GM12878 (cell line): ENCODE measurements around the gene SPRR2G. TPM values are rescaled to one million over a fixed set of nuclear protein-coding genes. Genes with fewer than 3 reads are reported as not detected.
"Not testable (repeated sequence)": the region's sequence is repeated elsewhere in the genome, so short reads cannot be mapped to it uniquely, and the experiment has no call there.

Source experiments
- ATAC-seq: fragments of 200-7000 bp; cut with Tn5 transposase; 3 replicates; pipeline ENCODE4 v1.9.1; 2020; ENCODE audit warnings: mild to moderate bottlenecking, moderate library complexity
- BruUV-seq: library from RNA; stranded (reverse); fragments of 400-500 nt; replicated peaks from 2 replicates; lab custom pipeline; 2021; lab: Mats Ljungman, UMichigan
- CTCF ChIA-PET: fragments of 300-600 bp; sonication (Branson Sonifier 250); formaldehyde crosslinking; extraction: SDS; loops from one replicate; lab custom pipeline; 2021; ENCODE audit warnings: inconsistent platforms; lab: Yijun Ruan, JAX
- POLR2A ChIA-PET: fragments of 350-600 bp; formaldehyde crosslinking; extraction: SDS; loops from one replicate; lab custom pipeline; 2021; ENCODE audit warnings: inconsistent platforms; lab: Charles Lee
- RAD21 ChIA-PET: fragments of 300-600 bp; sonication (Branson Sonifier 250); formaldehyde crosslinking; loops from one replicate; lab custom pipeline; 2023; ENCODE audit warnings: antibody characterized with exemption; ENCODE audit not compliant: unreplicated experiment; lab: Charles Lee
- SMC1A ChIA-PET: fragments of 300-600 bp; sonication (Branson Sonifier 250); formaldehyde crosslinking; loops from one replicate; lab custom pipeline; 2023; ENCODE audit not compliant: unreplicated experiment, uncharacterized antibody; lab: Charles Lee
- DNase-seq: peaks from one replicate; pipeline ENCODE4 v3.0.0-alpha.2; 2011; ENCODE audit warnings: low read depth, low spot score
- FAIRE-seq: peaks from 3 replicates; lab custom pipeline; 2011; peaks lifted over from hg19 to GRCh38; lab: Jason Lieb, UNC
- H2AFZ ChIP-seq: 2 replicates; pipeline ENCODE4 v1.6.0; 2011; ENCODE audit warnings: low read depth, low read length, control low read depth; ENCODE audit not compliant: control insufficient read depth
- H3K27ac ChIP-seq: 2 replicates; pipeline ENCODE4 v1.5.1; 2011; ENCODE audit warnings: control low read depth; ENCODE audit not compliant: control insufficient read depth, insufficient read depth
- H3K27me3 ChIP-seq, 2 experiments: replicated peaks in 1 of 2; 2 replicates each; pipeline versions ENCODE4 v1.6.0 to v1.6.1; 2011; ENCODE audit warnings: low read length in 1 of 2; ENCODE audit not compliant: control insufficient read depth in 2 of 2, insufficient read depth in 2 of 2
- H3K36me3 ChIP-seq, 2 experiments: 2 replicates each; pipeline ENCODE4 v1.5.1; 2011; ENCODE audit warnings: low read length in 1 of 2; ENCODE audit not compliant: control insufficient read depth in 2 of 2, insufficient read depth in 2 of 2
- H3K4me1 ChIP-seq: 2 replicates; pipeline ENCODE4 v1.6.1; 2011; ENCODE audit warnings: mild to moderate bottlenecking, low read length, moderate library complexity, mixed read lengths; ENCODE audit not compliant: control insufficient read depth, insufficient read depth
- H3K4me2 ChIP-seq: 2 replicates; pipeline ENCODE4 v1.6.0; 2011; ENCODE audit warnings: control low read depth; ENCODE audit not compliant: control insufficient read depth, insufficient read depth
- H3K4me3 ChIP-seq: fragments of 200-600 bp; sonication (generic); 2 replicates; pipeline ENCODE4 v1.5.1; 2016
- H3K79me2 ChIP-seq: 2 replicates; pipeline ENCODE4 v1.6.0; 2011; ENCODE audit warnings: low read length; ENCODE audit not compliant: control insufficient read depth, insufficient read depth
- H3K9ac ChIP-seq: 2 replicates; pipeline ENCODE4 v1.8.0; 2011; ENCODE audit warnings: low read length, control low read depth, mixed read lengths; ENCODE audit not compliant: control insufficient read depth, insufficient read depth
- H3K9me3 ChIP-seq: replicated peaks from 3 replicates; pipeline ENCODE4 v1.5.1; 2011; ENCODE audit warnings: mild to moderate bottlenecking, low read length; ENCODE audit not compliant: control insufficient read depth, insufficient read depth
- H4K20me1 ChIP-seq: 2 replicates; pipeline ENCODE4 v1.6.0; 2011; ENCODE audit not compliant: control insufficient read depth, insufficient read depth
- NR2C1 ChIP-seq: fragments of 450-650 bp; IDR thresholded peaks from 2 replicates; pipeline ENCODE4 v1.6.1; 2017; ENCODE audit warnings: antibody characterized with exemption, mild to moderate bottlenecking, moderate library complexity
- RAD21 ChIP-seq: IDR thresholded peaks from 2 replicates; pipeline ENCODE4 v1.6.1; 2011; ENCODE audit warnings: mild to moderate bottlenecking, low read depth, low read length, moderate library complexity; ENCODE audit not compliant: insufficient read depth
- SMC3 ChIP-seq: IDR thresholded peaks from 2 replicates; pipeline ENCODE4 v1.6.1; 2011; ENCODE audit warnings: low read length, improper control_type of control experiment, borderline replicate concordance
- YBX1 ChIP-seq: fragments of 450-650 bp; IDR thresholded peaks from 2 replicates; pipeline ENCODE4 v1.6.1; 2016; ENCODE audit warnings: antibody characterized with exemption
- WGBS: methylation state at CpG from one replicate; pipeline ENCODE4 v1.1.6; 2016; ENCODE audit warnings: low lambda C conversion rate; ENCODE audit not compliant: insufficient replicate concordance, insufficient coverage; ENCODE audit errors: missing lambda C conversion rate; 5-methylcytosine and 5-hydroxymethylcytosine counted together
- in situ Hi-C: fragments of 300-500 bp; cut with MboI; formaldehyde crosslinking; loops from 9 replicates; pipeline ENCODE4 v1.14.3; 2018; ENCODE audit warnings: mixed read lengths
- intact Hi-C: fragments of 100-400 bp; cut with micrococcal nuclease; formaldehyde crosslinking; loops from one replicate; pipeline ENCODE4 v1.14.2; 2022; ENCODE audit not compliant: unreplicated experiment
- polyA plus RNA-seq, 11 experiments: library from polyadenylated mRNA; depleted of rRNA in 4 of 11; unstranded in 6 of 11; stranded (reverse) in 5 of 11; fragments of >200 nt; fragmentation: Nextera tagmentation in 4 of 11; fragmentation: Illumina TruSeq in 1 of 11; extraction: Ambion mirVana in 4 of 11; extraction: Trizol in 1 of 11; gene quantifications; 1 replicate in 1 of 11; 2 replicates in 10 of 11; pipeline versions ENCODE4 v1.2.1 to v1.2.3, GENCODE V29; 2011 to 2016; ENCODE audit warnings: inconsistent platforms in 2 of 11, missing spikeins in 2 of 11, low read depth in 1 of 11
- total RNA-seq, 4 experiments: library from RNA; depleted of rRNA in 3 of 4; stranded (reverse); fragments of >200 nt in 3 of 4; fragmentation: Illumina TruSeq in 1 of 4; extraction: Trizol in 1 of 4; gene quantifications; 2 replicates each; pipeline versions ENCODE4 v1.2.1 to v1.2.3, GENCODE V29; 2013 to 2021
- TF ChIP-seq, protein P1 (sequence below), 3 experiments: IDR thresholded peaks in 2 of 3; conservative IDR thresholded peaks in 1 of 3; 2 replicates each; pipeline ENCODE4 v1.5.1; 2011; ENCODE audit warnings: low read depth in 3 of 3, low read length in 3 of 3, mild to moderate bottlenecking in 3 of 3, control low read depth in 2 of 3, moderate library complexity in 2 of 3, inconsistent platforms in 1 of 3, mixed read lengths in 1 of 3; ENCODE audit not compliant: control insufficient read depth in 2 of 3, insufficient read depth in 1 of 3; ENCODE audit errors: extremely low read depth in 1 of 3

The SPRR2G gene
- total and polyA plus RNA-seq, 10 of the 15 experiments (the other 5 are each of a cell fraction or from before 2014, with no cell fraction given): 0.18 TPM; not detected in 9

- ATAC-seq: no peak
- in situ Hi-C loops: loop anchor here (10.0 kb wide), 1 partner anchor 316 kb away; the partner anchor contains the start of gene SMCP
These were observed 39.7 kb upstream of the SPRR2G start for GRCh38 chr1:153190373-153190772.

GRCh38 chr1:153188301-153188700 lies 37.6 kb upstream of the SPRR2G start:
- BruUV-seq, ATAC-seq, H3K79me2 ChIP-seq, H3K9me3 ChIP-seq, H3K4me3 ChIP-seq, H3K27me3 ChIP-seq, intact Hi-C loops, H3K4me2 ChIP-seq, DNase-seq, H4K20me1 ChIP-seq, H3K27ac ChIP-seq, H2AFZ ChIP-seq, in situ Hi-C loops, H3K9ac ChIP-seq, H3K36me3 ChIP-seq, H3K4me1 ChIP-seq, FAIRE-seq, POLR2A ChIA-PET: not testable (repeated sequence)
- CTCF ChIA-PET: interaction anchor here (0.7 to 1.5 kb wide), 5 partner anchors 56 to 318 kb away, joined by 3 to 8 read pairs (median 3); no protein-coding TSS in a partner anchor
- RAD21 ChIA-PET: interaction anchor here (0.6 to 2.0 kb wide), 2 partner anchors 226 to 1329 kb away, joined by 3 to 6 read pairs; no protein-coding TSS in a partner anchor
- 12% methylated on average over 4 of the region's 4 CpGs for WGBS
- SMC1A ChIA-PET: interaction anchor here (0.6 to 2.0 kb wide), 3 partner anchors 269 to 318 kb away, joined by 3 to 4 read pairs (median 3); no protein-coding TSS in a partner anchor

More at GRCh38 chr1:153190373-153190772, 39.7 kb upstream of the SPRR2G start:
- CTCF ChIA-PET: interaction anchor here (0.7 to 4.7 kb wide), 9 partner anchors 15 to 320 kb away, joined by 3 to 94 read pairs (median 4); partner anchors contain the start of gene SPRR3
- intact Hi-C loops: loop anchor here (10.0 kb wide), 1 partner anchor 536 kb away; no protein-coding TSS in a partner anchor
- no peak overlapping the region for H3K27ac ChIP-seq
- 2% methylated on average over 3 of the region's 3 CpGs for WGBS
- H3K4me1 ChIP-seq: no peaks in the 10 kb centered on the region
- H3K9ac ChIP-seq: no peak overlapping the region
- DNase-seq: no peak
- TF ChIP-seq NR2C1 (no peak), SMC3 (peak; percentile 37; the same call in 1 of the 2 replicates), YBX1 (no peak), RAD21 (peak; percentile 67)
- TF ChIP-seq, protein P1, sequence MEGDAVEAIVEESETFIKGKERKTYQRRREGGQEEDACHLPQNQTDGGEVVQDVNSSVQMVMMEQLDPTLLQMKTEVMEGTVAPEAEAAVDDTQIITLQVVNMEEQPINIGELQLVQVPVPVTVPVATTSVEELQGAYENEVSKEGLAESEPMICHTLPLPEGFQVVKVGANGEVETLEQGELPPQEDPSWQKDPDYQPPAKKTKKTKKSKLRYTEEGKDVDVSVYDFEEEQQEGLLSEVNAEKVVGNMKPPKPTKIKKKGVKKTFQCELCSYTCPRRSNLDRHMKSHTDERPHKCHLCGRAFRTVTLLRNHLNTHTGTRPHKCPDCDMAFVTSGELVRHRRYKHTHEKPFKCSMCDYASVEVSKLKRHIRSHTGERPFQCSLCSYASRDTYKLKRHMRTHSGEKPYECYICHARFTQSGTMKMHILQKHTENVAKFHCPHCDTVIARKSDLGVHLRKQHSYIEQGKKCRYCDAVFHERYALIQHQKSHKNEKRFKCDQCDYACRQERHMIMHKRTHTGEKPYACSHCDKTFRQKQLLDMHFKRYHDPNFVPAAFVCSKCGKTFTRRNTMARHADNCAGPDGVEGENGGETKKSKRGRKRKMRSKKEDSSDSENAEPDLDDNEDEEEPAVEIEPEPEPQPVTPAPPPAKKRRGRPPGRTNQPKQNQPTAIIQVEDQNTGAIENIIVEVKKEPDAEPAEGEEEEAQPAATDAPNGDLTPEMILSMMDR (IDR thresholded peaks at IDR 0.05 in 2 of 3, conservative IDR thresholded peaks at IDR 0.05 in 1 of 3; ENCODE audit: control insufficient read depth in 2 of 3, extremely low read depth in 1 of 3, insufficient read depth in 1 of 3, low read depth in 3 of 3, low read length in 3 of 3): peak; percentile 30 to 36 (median 34); a peak in 4 of 6 replicates
- SMC1A ChIA-PET: interaction anchor here (0.9 to 3.6 kb wide), 4 partner anchors 230 to 320 kb away, joined by 3 to 49 read pairs (median 16); partner anchors contain the start of gene SMCP
- H4K20me1 ChIP-seq: no peaks in the 10 kb centered on the region
- BruUV-seq: no TSS peak
- POLR2A ChIA-PET: no interaction called here
- RAD21 ChIA-PET: interaction anchor here (1.5 to 4.0 kb wide), 3 partner anchors 230 to 320 kb away, joined by 4 to 32 read pairs (median 27); no protein-coding TSS in a partner anchor
- no peak overlapping the region for H3K4me3 ChIP-seq
- H3K9me3 ChIP-seq: no peaks in the 10 kb centered on the region; the same call in 2 of the 3 replicates
- H3K4me2 ChIP-seq: no peak overlapping the region
- FAIRE-seq: no peak
- no peaks in the 10 kb centered on the region for H3K79me2 ChIP-seq
- no peaks in the 10 kb centered on the region; a peak in 1 of 4 replicates for H3K27me3 ChIP-seq
- no peaks in the 10 kb centered on the region for H3K36me3 ChIP-seq
- H2AFZ ChIP-seq: no peak overlapping the region
